Tibial nerve (tissue), 3 donors: ENCODE results near the gene SLX4IP.

Experiments used
- CTCF ChIP-seq, 5 experiments: fragments of 200-600 bp in 3 of 5; fragments of 450-650 bp in 2 of 5; sonication (generic) in 3 of 5; IDR thresholded peaks; one replicate each; pipeline ENCODE4 v1.5.1; 2016 to 2019; ENCODE audit warnings: antibody characterized with exemption in 5 of 5, mild to moderate bottlenecking in 3 of 5, moderate library complexity in 2 of 5
- POLR2A ChIP-seq, 2 donors: fragments of 450-650 bp; IDR thresholded peaks; one replicate each; pipeline ENCODE4 v1.6.1; 2017; ENCODE audit warnings: antibody characterized with exemption in 2 of 2, mild to moderate bottlenecking in 2 of 2, moderate library complexity in 2 of 2

GRCh38 chr20:10433014-10433622 is 2.0 kb upstream of the SLX4IP start:
- TF ChIP-seq CTCF (IDR thresholded peaks at IDR 0.05) (no peak), POLR2A (IDR thresholded peaks at IDR 0.05) (no peak)
